Measurements from ENCODE around the gene TNFRSF19. TPM values are rescaled to one million over a fixed set of nuclear protein-coding genes. Genes with fewer than 3 reads are reported as not detected.
A peak's percentile ranks its signal among the peaks of the same experiment; 100 is the strongest.

The TNFRSF19 gene
- total and polyA plus RNA-seq, 2 of the 8 experiments (the other 6 are each of a cell fraction or from before 2014, with no cell fraction given): 0.50 to 0.95 TPM

DNA sequence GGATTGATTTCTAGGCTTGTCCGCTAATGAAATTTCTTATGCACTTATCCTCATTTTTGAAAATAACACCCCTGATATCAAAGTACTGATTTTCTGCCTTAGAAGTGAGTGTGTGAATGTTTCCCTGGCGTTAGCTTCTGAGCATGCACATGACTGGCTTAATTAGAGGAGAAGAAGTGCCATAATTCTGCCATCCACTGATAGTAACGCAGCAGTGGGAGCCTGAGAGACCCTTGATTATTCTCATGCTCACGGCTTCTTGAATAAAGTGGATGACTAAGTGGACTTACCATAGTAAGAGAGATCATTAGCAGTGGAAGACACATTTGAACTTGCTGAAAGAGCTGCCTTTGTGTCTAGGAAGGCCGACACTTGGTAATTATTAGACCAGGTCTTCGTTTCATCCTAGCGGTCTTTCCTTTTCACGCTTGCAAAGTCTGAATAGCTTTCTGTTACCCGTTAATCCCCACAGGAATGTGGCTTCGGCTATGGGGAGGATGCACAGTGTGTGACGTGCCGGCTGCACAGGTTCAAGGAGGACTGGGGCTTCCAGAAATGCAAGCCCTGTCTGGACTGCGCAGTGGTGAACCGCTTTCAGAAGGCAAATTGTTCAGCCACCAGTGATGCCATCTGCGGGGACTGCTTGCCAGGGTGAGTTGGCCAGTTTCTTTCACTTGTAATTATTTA is 45.3 kb downstream of the TNFRSF19 start:
- Histone ChIP-seq H4K8ac (ENCODE audit: extremely low read depth, insufficient read depth, low read length) (no peak overlapping the region), H3K56ac (replicated peaks; ENCODE audit: insufficient read length, low read depth, low read length) (no peak overlapping the region), H4K91ac (replicated peaks; ENCODE audit: insufficient read length, low read length) (no peak overlapping the region), H4K20me1 (replicated peaks in 1 of 2; ENCODE audit: control insufficient read depth in 1 of 2, insufficient read depth in 2 of 2, low read length in 2 of 2) (no peaks in the 10 kb centered on the region), H2BK20ac (ENCODE audit: low read length) (no peak overlapping the region), H3K4me1 (replicated peaks in 1 of 4; ENCODE audit: control insufficient read depth in 3 of 4, insufficient read depth in 4 of 4, low read length in 3 of 4) (peaks cover 0 to 5% (median 2%) of the 10 kb centered on the region in 4 experiments; a peak in 3 of 7 replicates), H2BK15ac (ENCODE audit: low read length) (no peak overlapping the region), H3K14ac (ENCODE audit: insufficient read length) (no peak overlapping the region), H2AFZ (ENCODE audit: low read length) (no peak overlapping the region), H4K5ac (ENCODE audit: insufficient read length, low read depth, low read length) (no peak overlapping the region), H3K18ac (ENCODE audit: extremely low read depth, low read length) (no peak overlapping the region; the same call in 1 of the 2 replicates), H3K79me2 (ENCODE audit: control insufficient read depth in 1 of 2, insufficient read depth in 2 of 2, low read length in 2 of 2) (no peaks in the 10 kb centered on the region), H3K79me1 (ENCODE audit: low read depth, low read length) (no peaks in the 10 kb centered on the region), H3K27ac (ENCODE audit: low read depth, low read length) (no peak overlapping the region), H3K9ac (replicated peaks in 1 of 4; ENCODE audit: extremely low read depth in 1 of 4, low read depth in 3 of 4, low read length in 3 of 4) (no peak overlapping the region), H2BK5ac (ENCODE audit: low read depth, low read length) (no peak overlapping the region), H2BK120ac (replicated peaks; ENCODE audit: low read depth, low read length) (no peak overlapping the region), H2BK12ac (ENCODE audit: low read depth, low read length) (no peak overlapping the region), H3K36me3 (ENCODE audit: control insufficient read depth in 2 of 4, insufficient read depth in 4 of 4, low read length in 3 of 4) (no peaks in the 10 kb centered on the region), H2AK5ac (ENCODE audit: low read depth, low read length) (no peak overlapping the region), H3K23ac (ENCODE audit: insufficient read length) (no peak overlapping the region), H3K4ac (replicated peaks; ENCODE audit: insufficient read length, low read depth, low read length) (no peak overlapping the region), H3K23me2 (ENCODE audit: low read depth, low read length) (no peaks in the 10 kb centered on the region), H3K27me3 (replicated peaks in 1 of 4; ENCODE audit: control insufficient read depth in 3 of 4, extremely low read depth in 1 of 4, insufficient read depth in 3 of 4, low read length in 3 of 4) (no peaks in the 10 kb centered on the region; a peak in 1 of 7 replicates), H3K4me3 (ENCODE audit: extremely low read depth in 1 of 4, insufficient read depth in 2 of 4, low read depth in 3 of 4, low read length in 4 of 4) (no peak overlapping the region), H3K9me3 (ENCODE audit: insufficient read depth in 2 of 2, low read depth in 1 of 2, low read length in 1 of 2) (no peaks in the 10 kb centered on the region), H3K4me2 (ENCODE audit: insufficient read depth in 1 of 2, low read depth in 2 of 2, low read length in 2 of 2) (no peak overlapping the region; a peak in 1 of 4 replicates)
- POLR2A ChIA-PET (ENCODE audit: partially characterized antibody): no interaction called here
- DNase-seq (ENCODE audit: low read depth in 1 of 2, low spot score in 2 of 2) (no peak), FAIRE-seq (no peak)
- CTCF ChIA-PET (ENCODE audit: partially characterized antibody): interaction anchor here (0.6 to 0.9 kb wide), 2 partner anchors 13 to 120 kb away, joined by 3 to 4 read pairs; no protein-coding TSS in a partner anchor
- TF ChIP-seq, protein P1, sequence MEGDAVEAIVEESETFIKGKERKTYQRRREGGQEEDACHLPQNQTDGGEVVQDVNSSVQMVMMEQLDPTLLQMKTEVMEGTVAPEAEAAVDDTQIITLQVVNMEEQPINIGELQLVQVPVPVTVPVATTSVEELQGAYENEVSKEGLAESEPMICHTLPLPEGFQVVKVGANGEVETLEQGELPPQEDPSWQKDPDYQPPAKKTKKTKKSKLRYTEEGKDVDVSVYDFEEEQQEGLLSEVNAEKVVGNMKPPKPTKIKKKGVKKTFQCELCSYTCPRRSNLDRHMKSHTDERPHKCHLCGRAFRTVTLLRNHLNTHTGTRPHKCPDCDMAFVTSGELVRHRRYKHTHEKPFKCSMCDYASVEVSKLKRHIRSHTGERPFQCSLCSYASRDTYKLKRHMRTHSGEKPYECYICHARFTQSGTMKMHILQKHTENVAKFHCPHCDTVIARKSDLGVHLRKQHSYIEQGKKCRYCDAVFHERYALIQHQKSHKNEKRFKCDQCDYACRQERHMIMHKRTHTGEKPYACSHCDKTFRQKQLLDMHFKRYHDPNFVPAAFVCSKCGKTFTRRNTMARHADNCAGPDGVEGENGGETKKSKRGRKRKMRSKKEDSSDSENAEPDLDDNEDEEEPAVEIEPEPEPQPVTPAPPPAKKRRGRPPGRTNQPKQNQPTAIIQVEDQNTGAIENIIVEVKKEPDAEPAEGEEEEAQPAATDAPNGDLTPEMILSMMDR (IDR thresholded peaks at IDR 0.05; ENCODE audit: control extremely low read depth in 1 of 3, insufficient read depth in 1 of 3, low read depth in 1 of 3, low read length in 3 of 3): no peak
- TF ChIP-seq TEAD4 (IDR thresholded peaks at IDR 0.05; ENCODE audit: low read depth, low read length) (peak; percentile 54; the same call in 1 of the 2 replicates), SRF (IDR thresholded peaks at IDR 0.05; ENCODE audit: low read depth, low read length) (no peak), YY1 (IDR thresholded peaks at IDR 0.05; ENCODE audit: low read depth, low read length) (no peak)
- 88% methylated on average over 15 of the region's 15 CpGs; no CpG with 5 or more reads in 1 of the 2 experiments for WGBS, 2 experiments (ENCODE audit: extremely low coverage in 1 of 2, insufficient coverage in 1 of 2, insufficient read length in 1 of 2, insufficient replicate concordance in 2 of 2, low coverage in 1 of 2, low lambda C conversion rate in 2 of 2, missing lambda C conversion rate in 1 of 2)
